ENCODE results near the gene ERFE. TPM values are rescaled to one million over a fixed set of nuclear protein-coding genes. Genes with fewer than 3 reads are reported as not detected.

Gene ERFE
- total RNA-seq, 1 experiment from 2014 or later: 10.3 TPM

- TF ChIP-seq REST (IDR thresholded peaks at IDR 0.05; ENCODE audit: insufficient read depth in 1 of 2, low read depth in 2 of 2, low read length in 1 of 2) (no peak), POLR2AphosphoS5 (IDR thresholded peaks at IDR 0.05; ENCODE audit: low read depth, low read length) (no peak), CTCF (IDR thresholded peaks at IDR 0.05) (no peak), SIN3A (IDR thresholded peaks at IDR 0.05; ENCODE audit: borderline replicate concordance, insufficient read depth, low read depth, low read length) (no peak), TCF7L2 (IDR thresholded peaks at IDR 0.05; ENCODE audit: low read depth, low read length) (no peak)
- CTCF ChIA-PET: no interaction called here
- H3K4me3 ChIP-seq (ENCODE audit: low read depth in 2 of 2, low read length in 2 of 2): no peak overlapping the region
- no peak overlapping the region for H3K27ac ChIP-seq (ENCODE audit: low read length)
- POLR2A ChIA-PET: interaction anchor here (0.6 kb wide), 1 partner anchor 8 kb away, joined by 3 read pairs; no protein-coding TSS in a partner anchor
- no TSS peak for BruUV-seq (replicated peaks)
- no peaks in the 10 kb centered on the region for H3K27me3 ChIP-seq (ENCODE audit: control insufficient read depth, insufficient read depth, low read length)
- H3K9me3 ChIP-seq (ENCODE audit: control insufficient read depth, insufficient read depth, low read depth, low read length): no peaks in the 10 kb centered on the region
- H3K36me3 ChIP-seq (ENCODE audit: control insufficient read depth, insufficient read depth, low read length): no peaks in the 10 kb centered on the region
- intact Hi-C loops (cut with micrococcal nuclease; ENCODE audit: unreplicated experiment): no loop called here
- H3K4me1 ChIP-seq (ENCODE audit: control insufficient read depth, insufficient read depth, low read length): peaks cover 35% of the 10 kb centered on the region
- in situ Hi-C loops (cut with HindIII; ENCODE audit: low pct_unique_long_range_greater_than_20kb, low sequenced_read_pairs): no loop called here
- DNase-seq (ENCODE audit: low read depth, low spot score) (no peak), ATAC-seq (no peak)
Measured at GRCh38 chr2:238140721-238141540, 17.8 kb upstream of the ERFE start.

- ATAC-seq (peak; percentile 68), DNase-seq (ENCODE audit: low read depth, low spot score) (peak; percentile 47)
- TF ChIP-seq TCF7L2 (IDR thresholded peaks at IDR 0.05; ENCODE audit: low read depth, low read length) (no peak), REST (IDR thresholded peaks at IDR 0.05; ENCODE audit: insufficient read depth in 1 of 2, low read depth in 2 of 2, low read length in 1 of 2) (no peak), SIN3A (IDR thresholded peaks at IDR 0.05; ENCODE audit: borderline replicate concordance, insufficient read depth, low read depth, low read length) (no peak), POLR2AphosphoS5 (IDR thresholded peaks at IDR 0.05; ENCODE audit: low read depth, low read length) (peak; percentile 57; the same call in 1 of the 2 replicates), CTCF (IDR thresholded peaks at IDR 0.05) (no peak)
- POLR2A ChIA-PET: interaction anchor here (0.6 to 0.7 kb wide), 2 partner anchors 9 to 26 kb away, joined by 3 read pairs; no protein-coding TSS in a partner anchor
- in situ Hi-C loops (cut with HindIII; ENCODE audit: low pct_unique_long_range_greater_than_20kb, low sequenced_read_pairs) (no loop called here), intact Hi-C loops (cut with micrococcal nuclease; ENCODE audit: unreplicated experiment) (no loop called here)
- no peaks in the 10 kb centered on the region for H3K36me3 ChIP-seq (ENCODE audit: control insufficient read depth, insufficient read depth, low read length)
- peak overlapping the region; percentile 69 for H3K27ac ChIP-seq (ENCODE audit: low read length)
- CTCF ChIA-PET: no interaction called here
- H3K9me3 ChIP-seq (ENCODE audit: control insufficient read depth, insufficient read depth, low read depth, low read length): no peaks in the 10 kb centered on the region
- no peaks in the 10 kb centered on the region for H3K27me3 ChIP-seq (ENCODE audit: control insufficient read depth, insufficient read depth, low read length)
- BruUV-seq (replicated peaks): no TSS peak
- H3K4me1 ChIP-seq (ENCODE audit: control insufficient read depth, insufficient read depth, low read length): peaks cover 35% of the 10 kb centered on the region
- no peak overlapping the region for H3K4me3 ChIP-seq (ENCODE audit: low read depth in 2 of 2, low read length in 2 of 2)
Measured at GRCh38 chr2:238141541-238142318, 17.0 kb upstream of the ERFE start.
